DND-41 (cell line): ENCODE measurements around the gene MYOZ1.
"Not testable (repeated sequence)": the region's sequence is repeated elsewhere in the genome, so short reads cannot be mapped to it uniquely, and the experiment has no call there.

Experiments used
- ATAC-seq: fragments of 200-7000 bp; cut with Tn5 transposase; 3 replicates; pipeline ENCODE4 v1.9.1; 2021; ENCODE audit warnings: low read depth; ENCODE audit not compliant: insufficient read depth
- DNase-seq: peaks from one replicate; pipeline ENCODE4 v3.0.0-alpha.2; 2020
- H2AFZ ChIP-seq: 2 replicates; pipeline ENCODE4 v1.6.0; 2012; ENCODE audit warnings: low read depth, low read length
- H3K27ac ChIP-seq: 2 replicates; pipeline ENCODE4 v1.5.1; 2012; ENCODE audit warnings: low read length, inconsistent platforms
- H3K27me3 ChIP-seq: fragments of 200-600 bp; sonication (generic); 2 replicates; pipeline ENCODE4 v1.6.0; 2012; ENCODE audit warnings: low read length, mild to moderate bottlenecking, inconsistent platforms; ENCODE audit not compliant: insufficient read depth, poor library complexity
- H3K36me3 ChIP-seq: 2 replicates; pipeline ENCODE4 v1.5.1; 2012; ENCODE audit warnings: low read length, inconsistent platforms; ENCODE audit not compliant: insufficient read depth
- H3K4me1 ChIP-seq: 2 replicates; pipeline ENCODE4 v1.5.1; 2012; ENCODE audit warnings: mild to moderate bottlenecking, low read length; ENCODE audit not compliant: insufficient read depth
- H3K4me2 ChIP-seq: 2 replicates; pipeline ENCODE4 v1.6.0; 2012; ENCODE audit warnings: mild to moderate bottlenecking, moderate library complexity, low read length, inconsistent platforms; ENCODE audit not compliant: insufficient read depth
- H3K4me3 ChIP-seq, 2 experiments: fragments of 200-600 bp in 1 of 2; shearing (Covaris generic) in 1 of 2; 2 replicates each; pipeline ENCODE4 v1.5.1; 2012 to 2016; ENCODE audit warnings: inconsistent platforms in 2 of 2, low read length in 2 of 2, mild to moderate bottlenecking in 2 of 2, low read depth in 1 of 2, moderate library complexity in 1 of 2
- H3K79me2 ChIP-seq: 2 replicates; pipeline ENCODE4 v1.6.0; 2012; ENCODE audit warnings: low read length, inconsistent platforms; ENCODE audit not compliant: insufficient read depth
- H3K9ac ChIP-seq: 2 replicates; pipeline ENCODE4 v1.6.0; 2012; ENCODE audit warnings: low read depth, mild to moderate bottlenecking, inconsistent platforms, low read length, moderate library complexity
- H3K9me3 ChIP-seq: 2 replicates; pipeline ENCODE4 v1.5.1; 2012; ENCODE audit warnings: low read length, moderate library complexity, mild to moderate bottlenecking, inconsistent platforms; ENCODE audit not compliant: insufficient read depth, severe bottlenecking
- H4K20me1 ChIP-seq: 2 replicates; pipeline ENCODE4 v1.6.0; 2012; ENCODE audit warnings: low read length; ENCODE audit not compliant: insufficient read depth
- EZH2 ChIP-seq: IDR thresholded peaks from 3 replicates; pipeline ENCODE4 v1.6.1; 2012; ENCODE audit warnings: borderline replicate concordance, low read depth, mild to moderate bottlenecking, moderate library complexity, low read length, inconsistent platforms; ENCODE audit not compliant: severe bottlenecking
- TF ChIP-seq, protein P1 (sequence below): IDR thresholded peaks from 2 replicates; pipeline ENCODE4 v1.5.1; 2012; ENCODE audit warnings: borderline replicate concordance, low read length, moderate library complexity, mild to moderate bottlenecking; ENCODE audit not compliant: poor library complexity, severe bottlenecking; ENCODE audit errors: extremely low read depth

Gene MYOZ1, protein sequence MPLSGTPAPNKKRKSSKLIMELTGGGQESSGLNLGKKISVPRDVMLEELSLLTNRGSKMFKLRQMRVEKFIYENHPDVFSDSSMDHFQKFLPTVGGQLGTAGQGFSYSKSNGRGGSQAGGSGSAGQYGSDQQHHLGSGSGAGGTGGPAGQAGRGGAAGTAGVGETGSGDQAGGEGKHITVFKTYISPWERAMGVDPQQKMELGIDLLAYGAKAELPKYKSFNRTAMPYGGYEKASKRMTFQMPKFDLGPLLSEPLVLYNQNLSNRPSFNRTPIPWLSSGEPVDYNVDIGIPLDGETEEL

DNA sequence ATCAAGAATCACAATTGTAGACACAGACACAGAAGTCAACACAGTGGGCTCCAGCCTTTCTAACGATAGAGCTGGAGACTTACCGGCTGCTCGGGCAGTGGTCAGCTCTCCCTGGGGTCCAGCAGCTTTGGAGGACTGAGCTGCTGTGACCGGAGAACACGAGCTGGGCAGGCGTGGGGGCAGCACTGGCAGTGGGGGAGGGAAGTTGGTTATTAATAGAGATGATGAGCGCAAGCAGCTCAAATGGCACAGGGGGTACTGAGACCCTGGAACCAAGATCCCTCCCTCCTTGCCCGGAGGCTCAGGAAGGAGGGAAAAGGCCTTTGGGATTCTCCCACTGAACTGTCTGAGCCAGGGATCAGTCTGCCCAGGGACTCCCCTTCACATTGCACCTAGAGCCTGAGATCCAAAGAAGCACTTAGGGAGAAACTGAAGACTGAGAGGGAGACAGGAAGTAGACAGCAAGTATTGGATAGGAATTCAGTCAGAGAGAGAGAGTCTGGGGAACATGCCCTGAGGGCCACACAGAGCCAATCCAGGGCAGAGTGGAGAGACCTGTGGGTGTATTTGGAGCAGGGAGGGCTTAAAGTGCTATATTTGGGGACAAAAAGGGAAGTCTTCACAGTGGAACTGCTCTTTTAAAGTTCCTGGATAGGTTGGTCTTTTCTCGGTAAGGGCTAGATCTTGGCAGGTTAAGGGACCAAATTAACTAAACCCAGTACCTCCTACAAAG lies at the start of gene MYOZ1:
Gene MYOZ1, minus strand, starts transcription at position 147 of the 733 bp plus-strand sequence. CDS start 1,457 bp downstream, outside the sequence.
- H3K27ac ChIP-seq, result no peak within 1 kb of the TSS
- TF ChIP-seq, protein P1, sequence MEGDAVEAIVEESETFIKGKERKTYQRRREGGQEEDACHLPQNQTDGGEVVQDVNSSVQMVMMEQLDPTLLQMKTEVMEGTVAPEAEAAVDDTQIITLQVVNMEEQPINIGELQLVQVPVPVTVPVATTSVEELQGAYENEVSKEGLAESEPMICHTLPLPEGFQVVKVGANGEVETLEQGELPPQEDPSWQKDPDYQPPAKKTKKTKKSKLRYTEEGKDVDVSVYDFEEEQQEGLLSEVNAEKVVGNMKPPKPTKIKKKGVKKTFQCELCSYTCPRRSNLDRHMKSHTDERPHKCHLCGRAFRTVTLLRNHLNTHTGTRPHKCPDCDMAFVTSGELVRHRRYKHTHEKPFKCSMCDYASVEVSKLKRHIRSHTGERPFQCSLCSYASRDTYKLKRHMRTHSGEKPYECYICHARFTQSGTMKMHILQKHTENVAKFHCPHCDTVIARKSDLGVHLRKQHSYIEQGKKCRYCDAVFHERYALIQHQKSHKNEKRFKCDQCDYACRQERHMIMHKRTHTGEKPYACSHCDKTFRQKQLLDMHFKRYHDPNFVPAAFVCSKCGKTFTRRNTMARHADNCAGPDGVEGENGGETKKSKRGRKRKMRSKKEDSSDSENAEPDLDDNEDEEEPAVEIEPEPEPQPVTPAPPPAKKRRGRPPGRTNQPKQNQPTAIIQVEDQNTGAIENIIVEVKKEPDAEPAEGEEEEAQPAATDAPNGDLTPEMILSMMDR, result no peak
- no peak for TF ChIP-seq EZH2
- H3K4me3 ChIP-seq, result no peak within 1 kb of the TSS
- 0 out of 3 replicates have a peak, but pooled peaks have one; percentile 36 for ATAC-seq
- H3K4me2 ChIP-seq, result no peak within 1 kb of the TSS
- H3K9ac ChIP-seq, result no peak within 1 kb of the TSS
- H3K27me3 ChIP-seq, result no peaks in the 10 kb centered on the region
- no peaks in the 10 kb centered on the region for H4K20me1 ChIP-seq
- H3K9me3 ChIP-seq, result no peaks in the 10 kb centered on the region
- DNase-seq, result no peak
- H3K36me3 ChIP-seq, result no peaks in the 10 kb centered on the region
- no peaks in the 10 kb centered on the region for H3K4me1 ChIP-seq
- H2AFZ ChIP-seq, result no peak within 1 kb of the TSS
- H3K79me2 ChIP-seq, result no peaks in the 10 kb centered on the region

DNA sequence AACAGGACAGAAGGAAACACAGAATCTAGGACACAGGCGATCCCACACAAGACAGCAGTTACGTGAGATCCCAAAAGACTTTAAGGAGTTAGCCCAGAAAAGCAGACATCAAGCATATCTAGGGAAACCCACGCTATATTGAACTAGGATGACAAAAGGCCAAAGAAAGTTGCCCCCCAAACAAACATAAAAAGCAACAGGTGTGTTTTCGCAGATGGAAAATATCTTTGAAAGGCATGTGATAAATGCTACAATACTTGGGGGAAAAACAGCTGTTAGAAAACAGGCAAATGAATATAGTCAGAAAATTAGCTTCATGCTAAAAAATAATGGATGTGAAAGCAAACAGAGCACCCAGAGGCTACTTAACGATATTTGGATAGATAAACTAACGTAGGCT lies 49.5 kb upstream of the MYOZ1 start:
- not testable (repeated sequence) for H2AFZ ChIP-seq, H3K4me1 ChIP-seq, H3K4me3 ChIP-seq, ATAC-seq, H3K27me3 ChIP-seq, H3K4me2 ChIP-seq, H3K9ac ChIP-seq, H3K36me3 ChIP-seq, H3K79me2 ChIP-seq, H4K20me1 ChIP-seq, H3K27ac ChIP-seq, H3K9me3 ChIP-seq, DNase-seq

DNA sequence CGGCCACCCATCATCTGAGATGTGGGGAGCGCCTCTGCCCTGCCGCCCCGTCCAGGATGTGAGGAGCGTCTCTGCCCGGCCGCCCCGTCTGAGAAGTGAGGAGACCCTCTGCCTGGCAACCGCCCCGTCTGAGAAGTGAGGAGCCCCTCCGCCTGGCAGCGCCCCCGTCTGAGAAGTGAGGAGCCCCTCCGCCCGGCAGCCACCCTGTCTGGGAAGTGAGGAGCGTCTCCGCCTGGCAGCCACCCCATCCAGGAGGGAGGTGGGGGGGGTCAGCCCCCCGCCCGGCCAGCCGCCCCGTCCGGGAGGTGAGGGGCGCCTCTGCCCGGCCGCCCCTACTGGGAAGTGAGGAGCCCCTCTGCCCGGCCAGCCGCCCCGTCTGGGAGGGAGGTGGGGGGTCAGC lies 48.3 kb upstream of the MYOZ1 start:
- H3K36me3 ChIP-seq, H3K79me2 ChIP-seq, H3K27me3 ChIP-seq, DNase-seq, H4K20me1 ChIP-seq, H3K27ac ChIP-seq, H2AFZ ChIP-seq, H3K4me3 ChIP-seq, H3K9ac ChIP-seq, H3K4me1 ChIP-seq, ATAC-seq, H3K4me2 ChIP-seq, H3K9me3 ChIP-seq: not testable (repeated sequence)

DNA sequence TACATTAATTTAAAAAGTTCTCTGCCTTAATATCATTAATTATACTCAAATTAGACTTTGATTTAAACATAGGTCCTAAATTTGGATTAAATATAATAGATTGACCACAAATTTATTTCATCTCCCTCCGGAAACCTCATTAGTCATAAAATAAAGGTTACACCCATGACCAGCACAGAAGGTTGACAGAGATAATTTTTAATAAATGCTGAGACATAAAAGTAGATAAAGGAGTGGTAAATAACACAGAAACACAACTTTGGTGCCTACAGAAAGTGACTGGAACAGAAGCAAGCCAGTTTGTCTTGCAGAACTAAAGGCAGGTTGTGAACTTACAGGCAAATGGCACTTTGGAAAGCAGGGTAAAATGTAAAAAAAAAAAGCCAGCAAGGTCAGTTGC lies 46.4 kb upstream of the MYOZ1 start:
- H2AFZ ChIP-seq, ATAC-seq, H3K27me3 ChIP-seq, H3K9me3 ChIP-seq, H4K20me1 ChIP-seq, DNase-seq, H3K36me3 ChIP-seq, H3K4me3 ChIP-seq, H3K27ac ChIP-seq, H3K9ac ChIP-seq, H3K4me1 ChIP-seq, H3K4me2 ChIP-seq, H3K79me2 ChIP-seq: not testable (repeated sequence)

DNA sequence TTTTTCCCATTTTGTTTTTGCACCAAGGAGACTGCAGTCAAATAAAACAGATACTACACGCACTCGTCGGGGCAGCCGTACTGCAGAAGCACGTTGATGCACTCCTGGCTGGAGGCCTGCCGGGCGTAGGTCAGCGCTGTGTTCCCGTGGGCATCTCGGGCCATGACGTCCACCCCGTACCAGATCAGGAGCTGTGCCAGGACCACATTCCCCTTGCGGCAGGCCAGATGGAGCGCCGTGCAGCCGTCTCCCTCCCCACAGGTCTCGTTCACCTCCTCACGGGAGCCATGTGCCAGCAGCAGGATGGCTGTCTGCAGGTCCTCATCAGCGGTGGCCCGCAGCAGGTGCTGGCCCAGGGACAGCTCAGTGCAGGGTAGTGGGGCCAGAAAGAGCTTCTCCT lies 33.3 kb upstream of the MYOZ1 start:
- not testable (repeated sequence) for ATAC-seq, H3K9ac ChIP-seq, H3K4me2 ChIP-seq, H4K20me1 ChIP-seq, H3K4me1 ChIP-seq, H3K79me2 ChIP-seq, H2AFZ ChIP-seq, H3K36me3 ChIP-seq, DNase-seq, H3K27ac ChIP-seq, H3K27me3 ChIP-seq, H3K4me3 ChIP-seq, H3K9me3 ChIP-seq

DNA sequence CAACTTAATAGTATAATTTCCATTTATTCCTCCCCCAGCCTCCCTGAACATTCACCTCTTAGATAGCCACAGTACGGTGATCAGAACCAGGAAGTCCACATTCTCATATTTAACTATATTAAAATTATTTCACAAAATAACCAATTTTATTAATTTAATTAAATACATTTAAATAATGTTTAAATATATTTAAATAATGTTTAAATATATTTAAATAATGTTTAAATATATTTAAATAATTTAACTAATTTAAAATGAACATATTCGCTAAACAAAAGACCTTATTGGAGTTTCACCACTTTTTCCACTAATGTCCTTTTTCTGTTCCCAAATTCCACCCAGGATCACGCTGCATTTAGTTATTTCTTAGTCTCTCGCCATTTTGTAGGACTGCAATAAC lies 27.1 kb upstream of the MYOZ1 start:
- H3K9me3 ChIP-seq, H3K9ac ChIP-seq, H2AFZ ChIP-seq, ATAC-seq, H3K27ac ChIP-seq, H3K4me1 ChIP-seq, H3K4me2 ChIP-seq, H3K4me3 ChIP-seq, H3K27me3 ChIP-seq, H3K36me3 ChIP-seq, DNase-seq, H3K79me2 ChIP-seq, H4K20me1 ChIP-seq: not testable (repeated sequence)

DNA sequence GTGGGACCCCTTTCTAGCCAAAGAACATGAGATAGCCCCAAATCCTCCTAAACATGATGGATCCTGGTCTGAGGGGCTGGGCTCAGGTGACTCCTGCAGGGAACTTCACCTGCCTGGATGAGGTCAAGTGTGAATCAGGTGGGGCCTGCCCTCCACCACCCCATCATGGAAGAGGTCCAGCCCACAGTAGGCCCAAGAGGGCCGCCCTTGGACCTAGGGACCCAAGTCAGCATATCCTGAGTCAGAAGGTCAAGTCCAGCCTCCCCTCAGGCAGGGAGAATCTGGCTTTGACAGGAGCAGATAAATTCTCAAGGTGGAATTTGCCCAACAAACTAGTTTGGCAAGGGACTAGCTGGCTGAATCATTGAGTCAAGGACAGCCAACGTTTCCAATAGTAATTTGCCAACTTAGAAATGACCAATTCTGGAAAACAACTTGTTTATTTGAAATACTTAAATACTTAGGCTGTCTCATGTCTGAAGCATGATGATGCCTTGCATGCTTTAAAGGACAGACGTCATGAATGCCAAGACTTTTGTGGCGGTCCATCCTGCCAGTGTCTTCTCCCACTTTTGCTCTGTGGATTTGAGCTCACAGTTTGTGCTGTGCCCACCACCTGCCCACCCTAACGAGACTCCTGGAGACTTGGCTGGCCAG lies 25.0 kb upstream of the MYOZ1 start:
- not testable (repeated sequence) for H3K9me3 ChIP-seq, H2AFZ ChIP-seq, H3K79me2 ChIP-seq, H3K4me1 ChIP-seq, H3K27ac ChIP-seq, H3K36me3 ChIP-seq, H3K4me3 ChIP-seq, ATAC-seq, DNase-seq, H3K4me2 ChIP-seq, H4K20me1 ChIP-seq, H3K9ac ChIP-seq, H3K27me3 ChIP-seq
